GM12874 (cell line): ENCODE measurements around the gene ARHGAP15.

ENCODE experiments used
- CTCF ChIP-seq: IDR thresholded peaks from 2 replicates; pipeline ENCODE4 v1.5.1; 2011; ENCODE audit warnings: low read depth, mild to moderate bottlenecking, control low read depth, low read length, moderate library complexity; ENCODE audit not compliant: insufficient read depth

ARHGAP15 gene

GRCh38 chr2:143519521-143519920 is 390.3 kb downstream of the ARHGAP15 start:
- TF ChIP-seq CTCF, result no peak

GRCh38 chr2:143521396-143521795 is 392.2 kb downstream of the ARHGAP15 start:
- TF ChIP-seq CTCF, result no peak

- TF ChIP-seq CTCF, result no peak
These were observed 393.5 kb downstream of the ARHGAP15 start for GRCh38 chr2:143522699-143523098.

- TF ChIP-seq CTCF, result no peak
These were observed 394.9 kb downstream of the ARHGAP15 start for GRCh38 chr2:143524119-143524553.

GRCh38 chr2:143524559-143525401 is 395.6 kb downstream of the ARHGAP15 start:
- TF ChIP-seq CTCF, result no peak

GRCh38 chr2:143525402-143525860 is 396.2 kb downstream of the ARHGAP15 start:
- TF ChIP-seq CTCF, result no peak

GRCh38 chr2:143526498-143526897 is 397.3 kb downstream of the ARHGAP15 start:
- TF ChIP-seq CTCF, result no peak
